Nephron (organoid): ENCODE measurements around the gene NFXL1.

Experiments used
- H3K27ac Mint-ChIP-seq, 3 experiments: 2 replicates each; pipeline ENCODE4 v1.8.0; 2020; ENCODE audit warnings: mixed read lengths in 3 of 3, mild to moderate bottlenecking in 2 of 3, moderate library complexity in 1 of 3
- H3K27me3 Mint-ChIP-seq: 2 replicates; pipeline ENCODE4 v1.8.0; 2021; ENCODE audit warnings: low read depth, mild to moderate bottlenecking, moderate library complexity, mixed read lengths
- H3K36me3 Mint-ChIP-seq: 2 replicates; pipeline ENCODE4 v1.8.0; 2020; ENCODE audit warnings: low read depth, mixed read lengths
- H3K4me1 Mint-ChIP-seq: 2 replicates; pipeline ENCODE4 v1.8.0; 2020; ENCODE audit warnings: mixed read lengths
- H3K4me3 Mint-ChIP-seq, 3 experiments: 2 replicates each; pipeline ENCODE4 v1.8.0; 2020; ENCODE audit warnings: mild to moderate bottlenecking in 3 of 3, mixed read lengths in 3 of 3, moderate library complexity in 2 of 3
- H3K9me3 Mint-ChIP-seq: 2 replicates; pipeline ENCODE4 v1.8.0; 2020; ENCODE audit warnings: mixed read lengths
- CTCF ChIP-seq, 3 experiments: fragments of 200-600 bp; sonication (generic); IDR thresholded peaks; one replicate each; pipeline ENCODE4 v1.5.0; 2021; ENCODE audit warnings: antibody characterized with exemption in 3 of 3; ENCODE audit not compliant: unreplicated experiment in 3 of 3

Gene NFXL1

DNA sequence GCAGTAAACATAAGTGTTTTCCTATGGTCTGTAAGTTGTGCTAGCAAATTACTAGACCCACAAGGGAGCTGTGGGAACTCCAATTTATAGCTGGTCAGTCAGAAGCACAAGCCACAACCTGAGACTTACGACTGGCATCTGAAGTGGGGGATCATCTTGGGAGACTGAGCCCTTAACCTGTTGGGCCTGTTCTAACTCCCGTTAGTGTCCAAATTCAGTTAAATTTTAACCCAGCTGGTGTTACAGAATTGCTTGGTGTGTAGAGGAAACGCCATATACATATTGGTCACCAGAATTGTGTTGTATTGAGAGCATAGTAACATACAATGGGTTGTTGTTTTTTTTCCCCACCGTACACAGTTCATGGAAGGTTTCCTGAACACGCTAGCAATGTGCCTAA lies 25.1 kb upstream of the NFXL1 start:
- Mint-ChIP-seq H3K4me1 (no peaks in the 10 kb centered on the region), H3K27me3 (no peaks in the 10 kb centered on the region), H3K27ac (no peak overlapping the region), H3K9me3 (no peaks in the 10 kb centered on the region), H3K36me3 (no peaks in the 10 kb centered on the region), H3K4me3 (no peak overlapping the region)
- TF ChIP-seq CTCF (IDR thresholded peaks at IDR 0.05; ENCODE audit: unreplicated experiment in 3 of 3), result no peak

DNA sequence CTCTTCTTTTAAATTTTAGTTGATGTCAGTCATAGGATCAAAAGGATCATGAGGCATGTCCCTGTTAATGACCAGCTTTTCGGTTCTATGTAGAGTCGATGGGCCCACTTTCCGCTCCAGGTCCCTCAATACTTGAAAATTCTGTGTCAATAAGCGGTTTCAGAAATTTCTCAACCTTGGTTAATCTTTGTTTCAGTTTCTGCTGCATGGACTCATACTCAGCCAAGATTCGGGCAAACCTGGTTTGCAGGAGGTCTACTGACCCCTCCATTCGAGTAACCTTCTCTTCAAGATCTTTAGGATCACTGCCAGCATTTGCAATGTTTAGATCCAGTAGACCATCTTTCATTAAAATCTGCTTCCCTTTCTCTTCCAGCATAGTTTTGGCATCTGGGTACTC lies 22.0 kb upstream of the NFXL1 start:
- TF ChIP-seq CTCF (IDR thresholded peaks at IDR 0.05; ENCODE audit: unreplicated experiment in 3 of 3), result no peak
- H3K4me1 Mint-ChIP-seq, result no peaks in the 10 kb centered on the region
- H3K27ac Mint-ChIP-seq, result no peak overlapping the region
- no peaks in the 10 kb centered on the region for H3K9me3 Mint-ChIP-seq
- H3K36me3 Mint-ChIP-seq, result no peaks in the 10 kb centered on the region
- no peaks in the 10 kb centered on the region for H3K27me3 Mint-ChIP-seq
- no peak overlapping the region for H3K4me3 Mint-ChIP-seq

DNA sequence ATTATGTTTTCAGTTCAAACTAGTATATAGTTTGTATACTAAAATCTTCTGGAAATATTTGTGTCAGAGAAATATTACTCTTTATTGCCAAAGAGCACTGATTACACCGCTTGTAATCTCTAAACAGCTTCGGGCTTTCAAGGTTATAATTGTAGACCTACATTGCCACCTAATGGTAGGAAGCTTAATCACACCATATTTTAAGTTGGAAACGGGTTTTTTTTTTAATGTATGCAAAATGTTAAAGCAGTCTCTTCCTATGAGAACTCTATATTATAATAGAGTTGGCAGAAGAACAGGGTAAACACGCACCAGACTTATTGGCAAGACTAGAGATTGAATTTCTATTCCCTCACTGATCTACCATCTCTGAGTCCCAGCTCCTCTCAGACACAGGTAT lies 19.5 kb upstream of the NFXL1 start:
- H3K27ac Mint-ChIP-seq, result no peak overlapping the region
- H3K36me3 Mint-ChIP-seq, result no peaks in the 10 kb centered on the region
- TF ChIP-seq CTCF (IDR thresholded peaks at IDR 0.05; ENCODE audit: unreplicated experiment in 3 of 3), result peak; percentile 64 to 80 (median 68)
- H3K27me3 Mint-ChIP-seq, result no peaks in the 10 kb centered on the region
- H3K9me3 Mint-ChIP-seq, result no peaks in the 10 kb centered on the region
- H3K4me1 Mint-ChIP-seq, result peaks cover 6% of the 10 kb centered on the region
- no peak overlapping the region for H3K4me3 Mint-ChIP-seq

DNA sequence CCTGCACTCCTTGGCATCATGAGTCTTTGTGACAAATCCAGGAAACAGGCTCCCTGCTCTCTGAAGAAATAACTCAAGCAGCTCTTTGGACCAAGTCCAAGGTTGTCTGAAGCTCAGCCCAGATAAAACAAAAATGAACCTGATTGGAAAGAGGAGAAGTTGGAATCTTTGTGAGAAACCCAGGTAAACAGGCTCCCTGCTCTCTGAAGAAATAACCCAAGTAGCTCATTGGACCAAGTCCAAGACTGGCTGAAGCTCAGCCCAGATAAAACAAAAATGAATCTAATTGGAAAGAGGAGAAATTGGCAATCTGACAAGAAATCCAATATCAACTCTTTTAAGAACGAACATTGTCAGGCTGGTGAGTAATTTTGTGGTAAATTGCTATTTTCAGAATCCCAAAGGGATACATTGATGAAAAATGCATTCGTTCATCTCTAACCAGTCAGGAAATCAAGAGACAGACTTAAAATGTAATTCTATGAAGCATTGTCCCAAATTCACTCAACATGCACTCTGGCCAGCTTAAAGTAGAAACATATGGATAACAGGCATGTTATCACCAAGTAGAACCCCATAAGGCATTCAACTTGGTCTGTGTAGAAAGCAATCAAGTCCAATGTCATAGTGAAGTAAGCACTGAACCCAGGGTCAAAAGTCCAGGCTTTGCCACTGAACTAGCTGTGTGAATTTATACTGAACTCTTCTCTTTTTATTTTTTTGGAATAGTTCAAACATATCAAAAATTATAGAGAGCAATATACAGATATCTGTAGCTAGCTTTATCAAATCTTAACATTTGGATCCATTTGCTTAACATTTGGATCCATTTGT lies 16.8 kb upstream of the NFXL1 start:
- Mint-ChIP-seq H3K27me3 (peaks cover 4% of the 10 kb centered on the region), H3K27ac (no peak overlapping the region), H3K4me3 (no peak overlapping the region), H3K36me3 (no peaks in the 10 kb centered on the region), H3K4me1 (peaks cover 6% of the 10 kb centered on the region), H3K9me3 (no peaks in the 10 kb centered on the region)
- TF ChIP-seq CTCF (IDR thresholded peaks at IDR 0.05; ENCODE audit: unreplicated experiment in 3 of 3), result no peak

DNA sequence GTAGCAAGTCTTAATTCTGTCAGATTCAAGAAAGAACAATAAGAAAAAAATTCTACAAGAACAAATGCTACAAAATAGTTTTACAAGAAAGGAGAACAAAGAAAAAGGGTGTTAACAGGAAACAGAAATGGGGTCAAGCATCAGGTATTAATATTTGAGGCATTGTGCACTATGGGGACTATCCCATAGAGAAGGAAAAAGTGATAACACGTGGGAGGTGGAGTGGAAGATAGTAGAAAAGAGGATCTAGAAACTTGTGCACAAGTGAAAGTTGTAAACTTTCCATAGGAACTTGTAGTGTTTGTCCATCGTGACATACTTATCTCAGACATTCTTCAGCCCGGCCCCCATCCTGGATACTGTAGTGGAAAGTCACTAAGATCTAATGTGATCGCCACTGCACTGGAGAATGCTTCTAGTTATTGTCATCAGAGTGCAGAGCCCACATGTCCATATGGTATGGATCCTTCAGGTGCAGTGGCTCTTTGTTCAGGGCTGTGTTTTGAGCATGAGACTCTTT lies 15.4 kb upstream of the NFXL1 start:
- Mint-ChIP-seq H3K4me1 (peaks cover 6% of the 10 kb centered on the region), H3K27ac (no peak overlapping the region)
- no peak for TF ChIP-seq CTCF (IDR thresholded peaks at IDR 0.05; ENCODE audit: unreplicated experiment in 3 of 3)

More for the DNA sequence above, 15.4 kb upstream of the NFXL1 start:
- Mint-ChIP-seq H3K36me3 (no peaks in the 10 kb centered on the region), H3K27me3 (peaks cover 4% of the 10 kb centered on the region), H3K4me3 (no peak overlapping the region), H3K9me3 (no peaks in the 10 kb centered on the region)
